HG03108 (cell line): ENCODE results near the gene LRRC47.

Experiments
- ATAC-seq: cut with Tn5 transposase; IDR thresholded peaks from one replicate; pipeline ENCODE4 v1.9.1; 2021; ENCODE audit warnings: moderate library complexity; ENCODE audit not compliant: unreplicated experiment

The LRRC47 gene

GRCh38 chr1:3796215-3797061 lies at the start of gene LRRC47:
Gene LRRC47, minus strand, starts transcription at chr1:3796498. Its CDS starts 22 bp downstream, at chr1:3796476.
- ATAC-seq: peak; percentile 97

DNA sequence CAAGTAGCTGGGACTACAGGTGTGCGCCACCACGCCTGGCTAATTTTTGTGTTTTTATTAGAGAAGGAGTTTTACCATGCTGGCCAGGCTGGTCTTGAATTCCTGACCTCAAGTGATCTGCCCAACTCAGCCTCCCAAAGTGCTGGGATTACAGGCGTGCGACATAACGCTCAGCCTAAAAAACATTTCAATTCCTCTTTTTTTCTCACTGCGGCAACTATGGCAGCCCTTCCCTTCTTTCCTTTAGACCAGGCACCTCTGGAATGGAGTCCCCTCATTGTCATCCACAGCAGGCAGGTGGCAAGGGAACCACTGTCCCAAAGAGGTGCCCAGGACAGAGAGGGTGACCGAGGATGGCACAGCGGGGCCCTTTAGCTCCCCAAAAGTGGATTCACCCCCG lies 46.6 kb upstream of the LRRC47 start:
- no peak for ATAC-seq

GRCh38 chr1:3841491-3841890 lies 45.2 kb upstream of the LRRC47 start:
- no peak for ATAC-seq

GRCh38 chr1:3838788-3839187 lies 42.5 kb upstream of the LRRC47 start:
- no peak for ATAC-seq

DNA sequence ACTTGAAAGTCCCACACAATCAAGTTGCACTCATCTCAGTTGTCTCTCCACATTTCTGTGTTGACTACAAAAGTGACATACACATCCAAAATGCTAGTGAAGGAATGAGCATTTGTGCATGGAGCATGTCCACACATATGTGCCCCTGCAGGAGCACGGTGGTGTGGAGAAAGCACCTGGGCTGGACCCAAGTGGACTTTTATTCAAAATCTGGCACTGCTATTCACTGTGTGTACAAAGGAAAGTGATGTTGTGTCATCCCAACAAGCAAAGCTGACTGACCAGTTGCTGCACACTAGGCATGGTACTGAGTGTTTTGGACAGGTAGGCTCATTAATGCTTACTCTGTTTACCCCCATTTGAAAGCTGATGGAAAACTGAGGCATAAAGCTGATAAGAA lies 41.4 kb upstream of the LRRC47 start:
- ATAC-seq: no peak

- ATAC-seq: no peak
Observed at GRCh38 chr1:3837200-3837599, 40.9 kb upstream of the LRRC47 start.

GRCh38 chr1:3836421-3836820 lies 40.1 kb upstream of the LRRC47 start:
- ATAC-seq: no peak

DNA sequence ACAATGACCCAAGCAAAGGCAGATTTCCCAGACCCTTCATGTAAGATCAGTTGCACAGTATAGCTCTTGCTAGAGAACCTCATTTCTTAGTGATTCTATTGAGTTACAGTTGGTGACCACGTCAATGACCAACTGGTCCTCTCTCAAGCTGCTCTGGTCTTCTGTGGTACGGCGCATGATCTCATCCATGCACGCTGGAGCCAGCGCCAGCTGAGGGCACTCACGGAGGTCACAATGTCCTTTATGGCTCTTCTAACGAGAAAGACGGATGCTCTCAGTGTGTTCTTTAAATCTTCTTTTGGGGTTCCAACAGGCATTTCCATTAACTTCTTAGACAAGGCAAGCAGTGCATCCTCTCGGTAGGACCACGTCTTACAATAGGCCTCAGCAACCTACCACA lies 38.4 kb upstream of the LRRC47 start:
- no peak for ATAC-seq

- no peak for ATAC-seq
Observed at GRCh38 chr1:3831689-3832088, 35.4 kb upstream of the LRRC47 start.

DNA sequence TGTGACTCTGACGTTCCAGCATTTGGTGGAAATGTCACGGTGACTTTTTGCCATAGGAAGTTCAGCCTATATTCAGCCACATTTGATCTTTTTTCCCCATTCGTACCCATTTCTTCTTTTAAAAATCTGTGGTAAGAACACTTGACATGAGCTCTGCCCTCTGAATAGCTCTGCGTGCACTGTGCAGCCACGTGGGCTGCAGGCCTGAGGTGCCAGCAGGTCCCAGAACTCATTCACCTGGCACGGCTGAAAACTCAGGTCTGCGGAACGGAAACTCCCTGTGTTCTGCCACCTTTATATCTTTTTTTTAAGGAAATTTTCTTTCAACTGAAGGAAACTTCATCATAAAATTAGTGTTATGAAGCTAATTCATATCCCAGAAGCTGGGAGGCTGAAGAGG lies 32.1 kb upstream of the LRRC47 start:
- ATAC-seq: no peak

DNA sequence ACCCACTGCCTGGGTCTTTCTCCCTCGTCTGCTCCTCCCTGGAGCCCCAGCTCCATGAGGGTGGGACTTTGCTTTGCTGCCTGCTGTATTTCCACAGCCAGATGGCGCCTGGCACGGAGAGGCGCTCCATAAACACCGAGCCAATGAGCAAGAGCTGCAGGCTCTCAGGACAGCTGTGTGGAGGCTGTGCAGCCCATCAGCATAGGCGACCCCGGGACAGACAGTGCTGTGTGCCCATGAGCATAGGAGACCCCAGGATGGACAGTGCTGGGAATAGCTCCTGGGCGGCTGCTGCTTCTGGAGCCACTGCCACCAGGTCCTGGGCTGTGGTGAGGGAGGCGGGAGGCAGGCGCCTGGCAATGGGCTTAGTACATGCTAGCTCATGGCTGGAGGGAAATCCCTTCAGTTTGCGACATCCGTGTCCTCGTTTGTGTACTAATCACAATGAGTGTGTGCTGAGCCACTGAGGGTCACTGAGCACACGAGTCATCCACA lies 31.6 kb upstream of the LRRC47 start:
- no peak for ATAC-seq

GRCh38 chr1:3825356-3825755 lies 29.1 kb upstream of the LRRC47 start:
- no peak for ATAC-seq

- ATAC-seq: no peak
Observed at GRCh38 chr1:3824650-3825049, 28.4 kb upstream of the LRRC47 start.

GRCh38 chr1:3822421-3822820 lies 26.1 kb upstream of the LRRC47 start:
- ATAC-seq: no peak

- ATAC-seq: no peak
Observed at GRCh38 chr1:3821908-3822307, 25.6 kb upstream of the LRRC47 start.

DNA sequence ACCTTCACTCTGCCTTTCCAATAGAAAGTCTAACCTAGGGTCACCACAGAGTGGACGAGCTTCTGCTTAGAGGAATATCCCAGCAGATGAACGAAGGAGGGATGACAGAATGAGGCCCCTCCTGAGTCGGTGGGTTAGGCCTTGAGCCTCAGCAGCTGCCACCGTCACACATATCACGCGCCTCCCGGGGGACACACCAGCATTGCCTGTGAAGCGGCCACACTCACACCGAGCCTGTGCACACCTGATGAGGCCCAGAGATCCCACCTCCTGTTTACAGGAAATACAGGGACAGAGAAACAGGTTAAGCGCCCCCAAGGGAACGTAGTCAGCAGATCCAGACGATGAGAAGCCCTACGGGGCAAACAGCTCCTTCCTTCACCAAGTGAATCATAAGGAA lies 25.1 kb upstream of the LRRC47 start:
- no peak for ATAC-seq

DNA sequence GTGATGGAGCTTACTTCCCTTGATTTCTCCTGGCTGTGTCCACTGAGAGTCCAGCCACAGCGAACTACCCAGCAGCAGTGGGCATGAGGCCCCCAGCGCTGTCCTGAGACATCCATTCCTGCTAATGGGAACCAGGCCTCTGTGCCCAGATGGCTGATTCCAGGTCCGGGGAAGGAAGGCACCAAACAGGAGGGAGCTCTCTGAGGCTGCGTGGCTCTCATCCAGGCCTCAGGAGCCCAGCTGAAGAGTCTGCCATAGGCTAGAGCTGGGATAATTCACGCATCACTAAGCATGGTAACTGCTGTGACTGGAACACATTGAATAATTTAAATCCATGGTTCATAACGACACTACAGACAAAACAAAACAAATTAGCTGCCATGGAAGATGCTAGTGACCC lies 24.7 kb upstream of the LRRC47 start:
- no peak for ATAC-seq

DNA sequence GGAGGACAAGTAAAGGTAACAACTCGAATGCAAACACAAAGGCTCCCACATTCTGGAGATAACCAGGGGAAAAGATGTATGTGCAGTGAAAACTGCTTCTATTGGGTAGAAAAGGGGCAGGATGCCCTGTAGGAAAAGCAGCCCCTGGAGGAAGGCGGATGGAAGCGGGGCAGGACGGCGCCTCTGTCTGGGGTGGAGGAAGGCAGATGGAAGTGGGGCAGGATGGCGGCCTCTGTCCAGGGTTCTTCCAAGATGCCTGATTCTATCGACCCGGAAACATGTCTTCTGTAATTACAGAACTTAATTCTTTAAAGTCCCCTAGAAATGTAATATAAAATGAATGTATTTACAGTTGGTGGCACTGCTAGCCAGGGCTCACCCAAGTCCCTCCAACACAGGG lies 24.0 kb upstream of the LRRC47 start:
- no peak for ATAC-seq

GRCh38 chr1:3819771-3820200 lies 23.5 kb upstream of the LRRC47 start:
- ATAC-seq: no peak

- ATAC-seq: no peak
Observed at GRCh38 chr1:3817821-3818597, 21.7 kb upstream of the LRRC47 start.

DNA sequence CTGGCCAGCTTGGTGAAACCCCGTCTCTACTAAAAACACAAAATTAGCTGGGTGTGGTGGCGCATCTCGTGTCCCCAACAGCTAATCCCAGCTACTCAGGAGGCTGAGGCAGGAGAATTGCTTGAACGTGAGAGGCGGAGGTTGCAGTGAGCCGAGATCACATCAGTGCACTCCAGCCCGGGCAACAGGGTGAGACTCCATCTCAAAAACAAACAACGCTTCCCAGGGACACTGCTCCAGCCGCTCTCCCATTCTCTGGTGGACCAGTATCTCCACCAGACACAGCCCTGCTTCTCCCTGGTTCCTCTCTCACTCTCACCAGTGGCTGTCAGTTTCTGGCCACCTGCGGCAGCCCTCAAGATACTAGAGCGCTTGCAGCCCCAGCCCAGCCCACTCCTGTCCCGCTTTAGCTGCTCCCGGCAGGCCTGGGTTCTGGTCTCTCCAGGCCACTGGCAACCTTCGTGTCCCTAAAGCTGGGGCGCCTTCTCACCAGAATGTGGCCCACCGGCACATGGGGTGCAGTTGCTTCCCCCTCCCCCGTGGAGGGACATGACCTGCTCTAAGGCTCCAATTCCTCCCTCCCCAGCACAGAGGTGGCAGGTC lies 20.9 kb upstream of the LRRC47 start:
- no peak for ATAC-seq
